Hepatocyte (in vitro differentiated cells): ENCODE data around the gene ZNF17. TPM values are rescaled to one million over a fixed set of nuclear protein-coding genes. Genes with fewer than 3 reads are reported as not detected.

Source experiments
- DNase-seq: peaks from one replicate; pipeline ENCODE4 v3.0.0-alpha.2; 2016; ENCODE audit warnings: low spot score
- H2AFZ ChIP-seq: fragments of 200-600 bp; sonication (generic); 2 replicates; pipeline ENCODE4 v1.6.0; 2016; ENCODE audit warnings: antibody characterized with exemption, mild to moderate bottlenecking
- H3K27ac ChIP-seq: fragments of 200-600 bp; sonication (generic); 2 replicates; pipeline ENCODE4 v1.5.1; 2016; ENCODE audit warnings: mild to moderate bottlenecking
- H3K27me3 ChIP-seq: fragments of 200-600 bp; sonication (generic); 2 replicates; pipeline ENCODE4 v1.6.1; 2016
- H3K36me3 ChIP-seq: fragments of 200-600 bp; sonication (generic); replicated peaks from 2 replicates; pipeline ENCODE4 v1.5.1; 2016; ENCODE audit warnings: low read depth; ENCODE audit not compliant: insufficient read depth
- H3K4me1 ChIP-seq: fragments of 200-600 bp; sonication (generic); 2 replicates; pipeline ENCODE4 v1.5.1; 2016; ENCODE audit warnings: mild to moderate bottlenecking, moderate library complexity; ENCODE audit not compliant: insufficient read depth
- H3K4me2 ChIP-seq: fragments of 200-600 bp; sonication (generic); 2 replicates; pipeline ENCODE4 v1.6.0; 2016
- H3K4me3 ChIP-seq: fragments of 200-600 bp; sonication (generic); 2 replicates; pipeline ENCODE4 v1.5.1; 2016; ENCODE audit warnings: mild to moderate bottlenecking
- H3K79me2 ChIP-seq: fragments of 200-600 bp; sonication (generic); 2 replicates; pipeline ENCODE4 v1.6.0; 2017; ENCODE audit warnings: mild to moderate bottlenecking
- H3K9me2 ChIP-seq: fragments of 200-600 bp; sonication (generic); replicated peaks from 2 replicates; pipeline ENCODE4 v1.6.0; 2017; ENCODE audit warnings: mild to moderate bottlenecking; ENCODE audit not compliant: insufficient read depth
- H3K9me3 ChIP-seq: fragments of 200-600 bp; sonication (generic); 2 replicates; pipeline ENCODE4 v1.5.1; 2016; ENCODE audit warnings: low read depth, mild to moderate bottlenecking
- H4K20me1 ChIP-seq: fragments of 200-600 bp; sonication (generic); 2 replicates; pipeline ENCODE4 v1.6.0; 2016; ENCODE audit warnings: mild to moderate bottlenecking; ENCODE audit not compliant: insufficient read depth, poor library complexity, severe bottlenecking
- CTCF ChIP-seq: fragments of 200-600 bp; sonication (generic); IDR thresholded peaks from 2 replicates; pipeline ENCODE4 v1.5.1; 2016; ENCODE audit warnings: antibody characterized with exemption, mild to moderate bottlenecking; ENCODE audit not compliant: poor library complexity
- EZH2 ChIP-seq: fragments of 200-600 bp; sonication (generic); IDR thresholded peaks from 2 replicates; pipeline ENCODE4 v1.6.1; 2016; ENCODE audit warnings: antibody characterized with exemption, mild to moderate bottlenecking, borderline replicate concordance
- EZH2phosphoT487 ChIP-seq: fragments of 200-600 bp; sonication (generic); IDR thresholded peaks from one replicate; pipeline ENCODE4 v1.6.1; 2018; ENCODE audit warnings: antibody characterized with exemption, mild to moderate bottlenecking, low read depth, moderate library complexity; ENCODE audit not compliant: unreplicated experiment, severe bottlenecking
- WGBS: methylation state at CpG from one replicate; pipeline ENCODE4 v1.1.6; 2016; ENCODE audit warnings: low lambda C conversion rate; ENCODE audit errors: missing lambda C conversion rate; 5-methylcytosine and 5-hydroxymethylcytosine counted together
- polyA plus RNA-seq: library from polyadenylated mRNA; unstranded; fragments of >200 nt; fragmentation: Nextera tagmentation; extraction: Ambion mirVana; gene quantifications from 2 replicates; pipeline ENCODE4 v1.2.1, GENCODE V29; 2016
- total RNA-seq: library from RNA; depleted of rRNA; stranded (reverse); fragments of >200 nt; gene quantifications from 2 replicates; pipeline ENCODE4 v1.2.3, GENCODE V29; 2014

Gene ZNF17
- total and polyA plus RNA-seq, 2 experiments from 2014 or later: 2.3 to 7.2 TPM

- no peak for DNase-seq
- Histone ChIP-seq H3K4me2 (peak overlapping the region; percentile 78), H3K36me3 (no peaks in the 10 kb centered on the region), H3K9me2 (no peaks in the 10 kb centered on the region), H3K4me3 (peak overlapping the region; percentile 52), H3K79me2 (peaks cover 39% of the 10 kb centered on the region), H3K4me1 (peaks cover 7% of the 10 kb centered on the region), H3K9me3 (no peaks in the 10 kb centered on the region), H3K27ac (peak overlapping the region; percentile 42), H3K27me3 (no peaks in the 10 kb centered on the region), H4K20me1 (no peaks in the 10 kb centered on the region), H2AFZ (peak overlapping the region; percentile 93)
- TF ChIP-seq EZH2phosphoT487 (no peak), CTCF (no peak), EZH2 (no peak)
- 47% methylated on average over 15 of the region's 15 CpGs for WGBS
These were observed 23.6 kb downstream of the ZNF17 start for GRCh38 chr19:57434386-57435061.

- Histone ChIP-seq H3K27ac (peak within 1 kb of the TSS; percentile 86), H3K4me3 (peak within 1 kb of the TSS; percentile 52), H3K4me2 (peak within 1 kb of the TSS; percentile 91), H3K36me3 (no peaks in the 10 kb centered on the region), H2AFZ (peak within 1 kb of the TSS; percentile 93), H3K79me2 (peaks cover 47% of the 10 kb centered on the region), H3K9me2 (no peaks in the 10 kb centered on the region), H3K27me3 (no peaks in the 10 kb centered on the region), H3K4me1 (peaks cover 7% of the 10 kb centered on the region), H4K20me1 (no peaks in the 10 kb centered on the region), H3K9me3 (no peaks in the 10 kb centered on the region)
- WGBS: 1% methylated on average over 59 of the region's 61 CpGs
- peak; percentile 99 for DNase-seq
- TF ChIP-seq EZH2: no peak
- TF ChIP-seq CTCF: no peak
- no peak for TF ChIP-seq EZH2phosphoT487
These were observed 24.4 kb downstream of the ZNF17 start, which contains the start of gene ZNF749 for GRCh38 chr19:57435062-57435978. Gene ZNF749, plus strand, starts transcription at chr19:57435325. Its CDS starts 254 bp downstream, at chr19:57435579.

GRCh38 chr19:57436417-57436816 lies 25.5 kb downstream of the ZNF17 start:
- H3K27ac ChIP-seq: peak overlapping the region; percentile 86
- DNase-seq: peak; percentile 39
- peaks cover 55% of the 10 kb centered on the region for H3K79me2 ChIP-seq
- no peaks in the 10 kb centered on the region for H3K9me2 ChIP-seq
- peak overlapping the region; percentile 44 for H3K4me3 ChIP-seq
- no peaks in the 10 kb centered on the region for H4K20me1 ChIP-seq
- no peaks in the 10 kb centered on the region for H3K9me3 ChIP-seq
- no peaks in the 10 kb centered on the region for H3K36me3 ChIP-seq
- H3K4me1 ChIP-seq: peaks cover 7% of the 10 kb centered on the region
- peak overlapping the region; percentile 91 for H3K4me2 ChIP-seq
- H2AFZ ChIP-seq: no peak overlapping the region
- WGBS: 67% methylated on average over 1 of the region's 1 CpG
- TF ChIP-seq CTCF (no peak), EZH2 (no peak), EZH2phosphoT487 (no peak)
- H3K27me3 ChIP-seq: no peaks in the 10 kb centered on the region
